ENCODE measurements around the gene KCNN1. TPM values are rescaled to one million over a fixed set of nuclear protein-coding genes. Genes with fewer than 3 reads are reported as not detected.

Gene KCNN1
- total RNA-seq, 1 experiment from 2014 or later, result 9.2 TPM

GRCh38 chr19:17948931-17949930, 17.7 kb upstream of the KCNN1 start:
- no peaks in the 10 kb centered on the region for H3K9me3 ChIP-seq (ENCODE audit: control insufficient read depth, low read depth, low read length)
- H2BK5ac ChIP-seq (ENCODE audit: insufficient read length, low read length), result no peak overlapping the region
- H3K23ac ChIP-seq (ENCODE audit: insufficient read length, low read depth, low read length), result no peak overlapping the region
- no peak overlapping the region for H2AK5ac ChIP-seq (ENCODE audit: insufficient read length, low read length)
- H3K56ac ChIP-seq (ENCODE audit: insufficient read length, low read depth, low read length), result no peak overlapping the region
- no peak overlapping the region for H4K8ac ChIP-seq (replicated peaks; ENCODE audit: insufficient read length, low read depth, low read length)
- H2AFZ ChIP-seq (ENCODE audit: low read length), result no peak overlapping the region
- H4K91ac ChIP-seq (ENCODE audit: insufficient read length, low read depth, low read length), result no peak overlapping the region
- H3K27me3 ChIP-seq (ENCODE audit: insufficient read depth, low read length), result peaks cover 27% of the 10 kb centered on the region; the same call in 1 of the 2 replicates
- H3K4ac ChIP-seq (ENCODE audit: low read depth, low read length), result no peak overlapping the region
- Mint-ChIP-seq H3K9me3 (no peaks in the 10 kb centered on the region; a peak in 1 of 5 replicates), H3K27me3 (ENCODE audit: low read depth) (peaks cover 56% of the 10 kb centered on the region), H3K27ac (peak overlapping the region in 2 of 3 experiments; percentile 16 to 42; a peak in 3 of 7 replicates), H3K4me1 (peaks cover 34 to 46% of the 10 kb centered on the region in 2 experiments), H3K4me3 (peak overlapping the region; percentile 59 to 84), H3K36me3 (ENCODE audit: insufficient read depth in 1 of 3, low read depth in 3 of 3) (peaks cover 0 to 2% (median 0%) of the 10 kb centered on the region in 3 experiments; a peak in 2 of 7 replicates)
- H3K4me1 ChIP-seq (ENCODE audit: insufficient read depth, low read length), result peaks cover 1% of the 10 kb centered on the region; the same call in 1 of the 2 replicates
- no peak overlapping the region for H2BK15ac ChIP-seq (ENCODE audit: low read depth, low read length)
- H4K5ac ChIP-seq (ENCODE audit: insufficient read length, low read depth, low read length), result no peak overlapping the region
- no CpG with 5 or more reads among the region's 49 CpGs for WGBS (ENCODE audit: extremely low coverage, insufficient read length, low lambda C conversion rate)
- no peak overlapping the region for H2BK120ac ChIP-seq (ENCODE audit: low read depth, low read length, poor library complexity, severe bottlenecking)
- H3K4me2 ChIP-seq (ENCODE audit: insufficient read depth, insufficient read length, low read length), result peak overlapping the region; percentile 63
- H4K20me1 ChIP-seq (ENCODE audit: control insufficient read depth, insufficient read depth, insufficient read length), result no peaks in the 10 kb centered on the region
- H3K14ac ChIP-seq (ENCODE audit: insufficient read depth, low read length), result peak overlapping the region; percentile 51
- H2BK20ac ChIP-seq (ENCODE audit: low read depth, low read length, poor library complexity, severe bottlenecking), result no peak overlapping the region
- H3K18ac ChIP-seq (ENCODE audit: insufficient read length, low read depth, low read length), result peak overlapping the region; percentile 47
- no peak overlapping the region for H3K27ac ChIP-seq (ENCODE audit: insufficient read length, low read depth, low read length)
- no peaks in the 10 kb centered on the region for H3K79me1 ChIP-seq (ENCODE audit: insufficient read depth, low read depth, low read length, poor library complexity, severe bottlenecking)
- no peak for TF ChIP-seq CTCF (conservative IDR thresholded peaks at IDR 0.05)
- H3K23me2 ChIP-seq (ENCODE audit: insufficient read length, low read depth, low read length, poor library complexity, severe bottlenecking), result peaks cover 39% of the 10 kb centered on the region
- no peaks in the 10 kb centered on the region for H3K79me2 ChIP-seq (ENCODE audit: insufficient read depth, low read length)
- H2BK12ac ChIP-seq (ENCODE audit: insufficient read length, low read depth, low read length), result no peak overlapping the region
- H3T11ph ChIP-seq (ENCODE audit: low read length), result no peak overlapping the region
- no peak overlapping the region for H3K9ac ChIP-seq (ENCODE audit: extremely low read depth, insufficient read length, low read length)
- DNase-seq, result peak; percentile 38

All from H9 (cell line).